ENCODE results near the gene BNC2. TPM values are rescaled to one million over a fixed set of nuclear protein-coding genes. Genes with fewer than 3 reads are reported as not detected.

The BNC2 gene, protein sequence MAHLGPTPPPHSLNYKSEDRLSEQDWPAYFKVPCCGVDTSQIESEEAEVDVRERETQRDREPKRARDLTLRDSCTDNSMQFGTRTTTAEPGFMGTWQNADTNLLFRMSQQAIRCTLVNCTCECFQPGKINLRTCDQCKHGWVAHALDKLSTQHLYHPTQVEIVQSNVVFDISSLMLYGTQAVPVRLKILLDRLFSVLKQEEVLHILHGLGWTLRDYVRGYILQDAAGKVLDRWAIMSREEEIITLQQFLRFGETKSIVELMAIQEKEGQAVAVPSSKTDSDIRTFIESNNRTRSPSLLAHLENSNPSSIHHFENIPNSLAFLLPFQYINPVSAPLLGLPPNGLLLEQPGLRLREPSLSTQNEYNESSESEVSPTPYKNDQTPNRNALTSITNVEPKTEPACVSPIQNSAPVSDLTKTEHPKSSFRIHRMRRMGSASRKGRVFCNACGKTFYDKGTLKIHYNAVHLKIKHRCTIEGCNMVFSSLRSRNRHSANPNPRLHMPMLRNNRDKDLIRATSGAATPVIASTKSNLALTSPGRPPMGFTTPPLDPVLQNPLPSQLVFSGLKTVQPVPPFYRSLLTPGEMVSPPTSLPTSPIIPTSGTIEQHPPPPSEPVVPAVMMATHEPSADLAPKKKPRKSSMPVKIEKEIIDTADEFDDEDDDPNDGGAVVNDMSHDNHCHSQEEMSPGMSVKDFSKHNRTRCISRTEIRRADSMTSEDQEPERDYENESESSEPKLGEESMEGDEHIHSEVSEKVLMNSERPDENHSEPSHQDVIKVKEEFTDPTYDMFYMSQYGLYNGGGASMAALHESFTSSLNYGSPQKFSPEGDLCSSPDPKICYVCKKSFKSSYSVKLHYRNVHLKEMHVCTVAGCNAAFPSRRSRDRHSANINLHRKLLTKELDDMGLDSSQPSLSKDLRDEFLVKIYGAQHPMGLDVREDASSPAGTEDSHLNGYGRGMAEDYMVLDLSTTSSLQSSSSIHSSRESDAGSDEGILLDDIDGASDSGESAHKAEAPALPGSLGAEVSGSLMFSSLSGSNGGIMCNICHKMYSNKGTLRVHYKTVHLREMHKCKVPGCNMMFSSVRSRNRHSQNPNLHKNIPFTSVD
- 0.12 and 0.20 TPM in 2 replicates for total RNA-seq (2022)
- Bru-seq, nascent RNA, result percentile 18 among the genes with signal in this experiment
- percentile 13 among the genes with signal in this experiment for BruChase-seq, experiment 1, labeled RNA remaining after a 2-hour chase
- BruChase-seq, experiment 2, labeled RNA remaining after a 6-hour chase, result percentile 10 among the genes with signal in this experiment
- long read RNA-seq, result 0 reads

DNA sequence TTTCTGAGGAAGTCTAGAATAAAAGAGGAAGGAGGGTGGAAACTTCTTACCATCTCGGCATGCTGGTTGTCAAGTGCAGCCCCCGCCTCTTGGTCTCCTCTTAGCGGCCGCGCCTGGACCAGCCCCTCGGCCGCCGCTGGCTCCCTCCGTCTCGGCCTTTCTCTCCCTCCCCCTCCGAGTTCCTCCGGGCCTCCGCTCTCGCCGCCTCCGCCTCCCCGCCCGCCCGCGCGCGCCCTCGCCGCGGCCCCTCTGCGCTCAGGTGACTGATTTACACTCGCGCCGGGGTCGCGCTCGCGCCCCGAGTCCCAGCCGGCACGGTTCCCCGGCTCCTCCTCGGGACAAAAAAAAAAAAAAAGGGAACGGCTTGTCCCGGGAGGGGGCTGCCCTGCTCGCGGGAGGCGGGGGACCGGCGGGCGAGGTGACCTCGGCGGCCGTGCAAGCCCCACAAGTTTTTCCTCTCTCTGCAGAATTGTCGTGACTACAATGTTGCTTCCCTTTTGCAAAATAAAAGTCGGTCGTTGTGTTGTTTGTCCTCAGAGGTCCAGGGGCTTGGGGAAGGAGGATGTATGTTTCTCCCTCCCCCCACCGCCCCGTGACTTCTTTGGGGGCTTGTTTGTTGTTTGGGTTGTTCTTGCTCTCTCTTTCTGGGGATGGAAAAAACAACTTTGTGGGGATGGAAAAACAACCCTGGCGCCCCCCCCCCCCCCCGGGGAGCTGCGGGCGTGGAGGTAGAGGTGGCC is at the start of gene BNC2:
Gene BNC2, minus strand, starts transcription at position 75 of the 740 bp plus-strand sequence. Its CDS starts 22 bp downstream, at position 53.
- Histone ChIP-seq H3K9me3 (no peaks in the 10 kb centered on the region), H3K27me3 (replicated peaks; ENCODE audit: control insufficient read depth, insufficient read depth, low read length) (no peaks in the 10 kb centered on the region), H3K36me3 (ENCODE audit: control insufficient read depth, insufficient read depth, low read length) (no peaks in the 10 kb centered on the region), H3K4me3 (ENCODE audit: low read depth, low read length) (peak within 1 kb of the TSS; percentile 26), H3K4me1 (peaks cover 6% of the 10 kb centered on the region; the same call in 1 of the 2 replicates)
- Mint-ChIP-seq H3K9me3 (ENCODE audit: unreplicated experiment) (no peaks in the 10 kb centered on the region), H3K27ac (ENCODE audit: unreplicated experiment) (no peak within 1 kb of the TSS), H3K36me3 (ENCODE audit: insufficient read depth, unreplicated experiment) (no peaks in the 10 kb centered on the region), H3K4me3 (ENCODE audit: unreplicated experiment) (peak within 1 kb of the TSS; percentile 73), H3K27me3 (ENCODE audit: insufficient read depth, unreplicated experiment) (peaks cover 10% of the 10 kb centered on the region), H3K4me1 (ENCODE audit: low read depth, unreplicated experiment) (no peaks in the 10 kb centered on the region)
- intact Hi-C loops (cut with micrococcal nuclease; ENCODE audit: unreplicated experiment), result no loop called here
- ChIA-PET POLR2A (interaction anchor here (0.6 kb wide), 1 partner anchor 23 kb away, joined by 9 read pairs; no protein-coding TSS in a partner anchor), CTCF (no interaction called here)
- DNase-seq, result peak in 1 of 2 experiments; percentile 12
- TF ChIP-seq, protein P1, sequence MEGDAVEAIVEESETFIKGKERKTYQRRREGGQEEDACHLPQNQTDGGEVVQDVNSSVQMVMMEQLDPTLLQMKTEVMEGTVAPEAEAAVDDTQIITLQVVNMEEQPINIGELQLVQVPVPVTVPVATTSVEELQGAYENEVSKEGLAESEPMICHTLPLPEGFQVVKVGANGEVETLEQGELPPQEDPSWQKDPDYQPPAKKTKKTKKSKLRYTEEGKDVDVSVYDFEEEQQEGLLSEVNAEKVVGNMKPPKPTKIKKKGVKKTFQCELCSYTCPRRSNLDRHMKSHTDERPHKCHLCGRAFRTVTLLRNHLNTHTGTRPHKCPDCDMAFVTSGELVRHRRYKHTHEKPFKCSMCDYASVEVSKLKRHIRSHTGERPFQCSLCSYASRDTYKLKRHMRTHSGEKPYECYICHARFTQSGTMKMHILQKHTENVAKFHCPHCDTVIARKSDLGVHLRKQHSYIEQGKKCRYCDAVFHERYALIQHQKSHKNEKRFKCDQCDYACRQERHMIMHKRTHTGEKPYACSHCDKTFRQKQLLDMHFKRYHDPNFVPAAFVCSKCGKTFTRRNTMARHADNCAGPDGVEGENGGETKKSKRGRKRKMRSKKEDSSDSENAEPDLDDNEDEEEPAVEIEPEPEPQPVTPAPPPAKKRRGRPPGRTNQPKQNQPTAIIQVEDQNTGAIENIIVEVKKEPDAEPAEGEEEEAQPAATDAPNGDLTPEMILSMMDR (IDR thresholded peaks at IDR 0.05; ENCODE audit: insufficient read depth in 1 of 2, low read depth in 1 of 2, low read length in 1 of 2, severe bottlenecking in 1 of 2, unreplicated experiment in 1 of 2), result no peak
- BruUV-seq (replicated peaks), result no TSS peak

DNA sequence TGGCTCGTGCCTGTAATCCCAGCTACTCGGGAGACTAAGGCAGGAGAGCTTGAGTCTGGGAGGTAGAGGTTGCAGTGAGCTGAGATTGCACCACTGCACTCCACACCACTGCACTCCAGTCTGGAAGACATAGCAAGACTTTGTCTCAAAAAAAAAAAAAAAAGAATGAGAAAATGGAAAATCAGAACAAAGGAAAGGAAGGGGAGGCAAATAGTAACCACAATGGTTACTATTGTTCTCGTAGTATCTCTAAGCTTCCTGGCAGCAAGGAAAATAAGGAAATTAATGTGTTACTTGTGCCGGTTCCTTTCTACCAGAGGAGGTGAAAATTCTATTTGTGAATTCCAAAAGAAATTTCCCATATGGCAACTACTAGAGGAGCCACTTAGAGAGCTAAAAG is 48.5 kb upstream of the BNC2 start:
- Histone ChIP-seq H3K9me3 (no peaks in the 10 kb centered on the region), H3K4me3 (ENCODE audit: low read depth, low read length) (no peak overlapping the region), H3K27me3 (replicated peaks; ENCODE audit: control insufficient read depth, insufficient read depth, low read length) (no peaks in the 10 kb centered on the region), H3K4me1 (no peaks in the 10 kb centered on the region), H3K36me3 (ENCODE audit: control insufficient read depth, insufficient read depth, low read length) (no peaks in the 10 kb centered on the region)
- no peak for DNase-seq
- BruUV-seq (replicated peaks), result no TSS peak
- intact Hi-C loops (cut with micrococcal nuclease; ENCODE audit: unreplicated experiment), result no loop called here
- H3K36me3 Mint-ChIP-seq (ENCODE audit: insufficient read depth, unreplicated experiment), result no peaks in the 10 kb centered on the region
- H3K27me3 Mint-ChIP-seq (ENCODE audit: insufficient read depth, unreplicated experiment), result no peaks in the 10 kb centered on the region
- CTCF ChIA-PET, result no interaction called here
- TF ChIP-seq, protein P1 (IDR thresholded peaks at IDR 0.05; ENCODE audit: insufficient read depth in 1 of 2, low read depth in 1 of 2, low read length in 1 of 2, severe bottlenecking in 1 of 2, unreplicated experiment in 1 of 2), result no peak
- no peak overlapping the region for H3K4me3 Mint-ChIP-seq (ENCODE audit: unreplicated experiment)
- POLR2A ChIA-PET, result no interaction called here
- H3K27ac Mint-ChIP-seq (ENCODE audit: unreplicated experiment), result no peak overlapping the region
- no peaks in the 10 kb centered on the region for H3K4me1 Mint-ChIP-seq (ENCODE audit: low read depth, unreplicated experiment)
- H3K9me3 Mint-ChIP-seq (ENCODE audit: unreplicated experiment), result peaks cover 22% of the 10 kb centered on the region

All from Caco-2 (cell line).